MM.1S (cell line): ENCODE measurements around the gene COBLL1.

Experiments used
- EZH2 ChIP-seq: fragments of 300-600 bp; sonication (generic); optimal IDR thresholded peaks from 2 replicates; pipeline ENCODE3; 2017; ENCODE audit warnings: low read depth, mild to moderate bottlenecking, antibody characterized with exemption, low read length, mixed read lengths
- EZH2phosphoT487 ChIP-seq: fragments of 300-600 bp; sonication (generic); IDR thresholded peaks from 2 replicates; pipeline ENCODE4 v1.6.1; 2018; ENCODE audit warnings: antibody characterized with exemption, low read length
- TF ChIP-seq, protein P1 (sequence below): fragments of 300-600 bp; sonication (generic); IDR thresholded peaks from 2 replicates; pipeline ENCODE4 v1.5.1; 2016; ENCODE audit warnings: antibody characterized with exemption, low read length, mixed read lengths

GRCh38 chr2:164867779-164868397 is 26.3 kb upstream of the COBLL1 start:
- TF ChIP-seq, protein P1, sequence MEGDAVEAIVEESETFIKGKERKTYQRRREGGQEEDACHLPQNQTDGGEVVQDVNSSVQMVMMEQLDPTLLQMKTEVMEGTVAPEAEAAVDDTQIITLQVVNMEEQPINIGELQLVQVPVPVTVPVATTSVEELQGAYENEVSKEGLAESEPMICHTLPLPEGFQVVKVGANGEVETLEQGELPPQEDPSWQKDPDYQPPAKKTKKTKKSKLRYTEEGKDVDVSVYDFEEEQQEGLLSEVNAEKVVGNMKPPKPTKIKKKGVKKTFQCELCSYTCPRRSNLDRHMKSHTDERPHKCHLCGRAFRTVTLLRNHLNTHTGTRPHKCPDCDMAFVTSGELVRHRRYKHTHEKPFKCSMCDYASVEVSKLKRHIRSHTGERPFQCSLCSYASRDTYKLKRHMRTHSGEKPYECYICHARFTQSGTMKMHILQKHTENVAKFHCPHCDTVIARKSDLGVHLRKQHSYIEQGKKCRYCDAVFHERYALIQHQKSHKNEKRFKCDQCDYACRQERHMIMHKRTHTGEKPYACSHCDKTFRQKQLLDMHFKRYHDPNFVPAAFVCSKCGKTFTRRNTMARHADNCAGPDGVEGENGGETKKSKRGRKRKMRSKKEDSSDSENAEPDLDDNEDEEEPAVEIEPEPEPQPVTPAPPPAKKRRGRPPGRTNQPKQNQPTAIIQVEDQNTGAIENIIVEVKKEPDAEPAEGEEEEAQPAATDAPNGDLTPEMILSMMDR = no peak
- no peak for TF ChIP-seq EZH2phosphoT487
- no peak for TF ChIP-seq EZH2
